Activated B cell treated with CpG ODN at 0.5 μM for 24 hours (primary cell): ENCODE results near the gene GALNT9. TPM values are rescaled to one million over a fixed set of nuclear protein-coding genes. Genes with fewer than 3 reads are reported as not detected.
"Not testable (repeated sequence)": the region's sequence is repeated elsewhere in the genome, so short reads cannot be mapped to it uniquely, and the experiment has no call there.

Experiments used
- ATAC-seq: fragments of 200-7000 bp; cut with Tn5 transposase; one replicate; pipeline ENCODE4 v1.10.0; 2021; ENCODE audit warnings: low read depth, mild to moderate bottlenecking, moderate library complexity
- CTCF ChIA-PET: fragments of 350-600 bp; sonication (Branson Sonifier 250); formaldehyde crosslinking; loops from one replicate; lab custom pipeline; 2021; ENCODE audit warnings: antibody characterized with exemption; lab: Charles Lee
- POLR2A ChIA-PET: fragments of 350-600 bp; sonication (Branson Sonifier 250); formaldehyde crosslinking; loops from one replicate; lab custom pipeline; 2021; ENCODE audit warnings: antibody characterized with exemption; lab: Charles Lee
- DNase-seq: peaks from one replicate; pipeline ENCODE4 v3.0.0; 2022
- H3K27ac Mint-ChIP-seq: one replicate; pipeline ENCODE4 v1.8.0; 2020; ENCODE audit warnings: mixed read lengths
- H3K27me3 Mint-ChIP-seq: one replicate; pipeline ENCODE4 v1.8.0; 2021; ENCODE audit warnings: mixed read lengths
- H3K36me3 Mint-ChIP-seq: one replicate; pipeline ENCODE4 v1.8.0; 2021; ENCODE audit warnings: low read depth, mixed read lengths
- H3K4me1 Mint-ChIP-seq: one replicate; pipeline ENCODE4 v1.8.0; 2021; ENCODE audit warnings: mixed read lengths
- H3K4me3 Mint-ChIP-seq: one replicate; pipeline ENCODE4 v1.8.0; 2020; ENCODE audit warnings: mild to moderate bottlenecking, mixed read lengths
- H3K9me3 Mint-ChIP-seq: one replicate; pipeline ENCODE4 v1.8.0; 2020; ENCODE audit warnings: mixed read lengths
- CTCF ChIP-seq: fragments of 200-600 bp; IDR thresholded peaks from one replicate; pipeline ENCODE4 v1.8.0; 2022; ENCODE audit warnings: antibody characterized with exemption, mild to moderate bottlenecking
- intact Hi-C: fragments of 100-400 bp; cut with micrococcal nuclease; formaldehyde crosslinking; loops from one replicate; pipeline ENCODE4 v1.15.1; 2024
- total RNA-seq: library from RNA; stranded (reverse); gene quantifications from 2 replicates; pipeline ENCODE4 v1.2.3, GENCODE V29; 2022

The GALNT9 gene
- total RNA-seq, 1 donor from 2014 or later: not detected

GRCh38 chr12:132196038-132196872 lies 133.1 kb downstream of the GALNT9 start:
- peaks cover 6% of the 10 kb centered on the region for H3K9me3 Mint-ChIP-seq
- H3K4me1 Mint-ChIP-seq: no peaks in the 10 kb centered on the region
- intact Hi-C loops: no loop called here
- DNase-seq (no peak), ATAC-seq (no peak)
- no peak overlapping the region for H3K4me3 Mint-ChIP-seq
- peaks cover 4% of the 10 kb centered on the region for H3K27me3 Mint-ChIP-seq
- H3K36me3 Mint-ChIP-seq: no peaks in the 10 kb centered on the region
- TF ChIP-seq CTCF: no peak
- H3K27ac Mint-ChIP-seq: no peak overlapping the region
- ChIA-PET CTCF (no interaction called here), POLR2A (no interaction called here)

- intact Hi-C loops, H3K4me3 Mint-ChIP-seq, DNase-seq: not testable (repeated sequence)
Observed at GRCh38 chr12:132195242-132195641, 134.1 kb downstream of the GALNT9 start.

GRCh38 chr12:132194556-132194955 lies 134.8 kb downstream of the GALNT9 start:
- CTCF ChIA-PET: no interaction called here
- Mint-ChIP-seq H3K36me3 (no peaks in the 10 kb centered on the region), H3K9me3 (peaks cover 6% of the 10 kb centered on the region), H3K27me3 (peaks cover 2% of the 10 kb centered on the region), H3K4me3 (no peak overlapping the region), H3K4me1 (peaks cover 12% of the 10 kb centered on the region), H3K27ac (no peak overlapping the region)
- no peak for ATAC-seq
- intact Hi-C loops: no loop called here
- no peak for DNase-seq
- TF ChIP-seq CTCF: no peak
- POLR2A ChIA-PET: no interaction called here

More at GRCh38 chr12:132195242-132195641, 134.1 kb downstream of the GALNT9 start:
- H3K9me3 Mint-ChIP-seq, H3K27ac Mint-ChIP-seq, H3K27me3 Mint-ChIP-seq, H3K4me1 Mint-ChIP-seq, CTCF ChIA-PET, ATAC-seq, H3K36me3 Mint-ChIP-seq: not testable (repeated sequence)
- POLR2A ChIA-PET: interaction anchor here (0.6 kb wide), 1 partner anchor 297 kb away, joined by 5 read pairs; no protein-coding TSS in a partner anchor

GRCh38 chr12:132194056-132194455 lies 135.3 kb downstream of the GALNT9 start:
- no peak for ATAC-seq
- H3K4me1 Mint-ChIP-seq: peaks cover 16% of the 10 kb centered on the region
- intact Hi-C loops: no loop called here
- peaks cover 2% of the 10 kb centered on the region for H3K27me3 Mint-ChIP-seq
- ChIA-PET POLR2A (no interaction called here), CTCF (no interaction called here)
- H3K4me3 Mint-ChIP-seq: no peak overlapping the region
- peaks cover 2% of the 10 kb centered on the region for H3K36me3 Mint-ChIP-seq
- no peak for TF ChIP-seq CTCF
- no peak for DNase-seq
- H3K27ac Mint-ChIP-seq: no peak overlapping the region
- H3K9me3 Mint-ChIP-seq: peaks cover 6% of the 10 kb centered on the region

- Mint-ChIP-seq H3K36me3 (peaks cover 2% of the 10 kb centered on the region), H3K27me3 (peaks cover 2% of the 10 kb centered on the region), H3K4me3 (no peak overlapping the region), H3K4me1 (peaks cover 16% of the 10 kb centered on the region), H3K27ac (no peak overlapping the region), H3K9me3 (peaks cover 6% of the 10 kb centered on the region)
- POLR2A ChIA-PET: no interaction called here
- DNase-seq (no peak), ATAC-seq (no peak)
- intact Hi-C loops: no loop called here
- CTCF ChIA-PET: interaction anchor here (0.9 kb wide), 1 partner anchor 38 kb away, joined by 3 read pairs; no protein-coding TSS in a partner anchor
- no peak for TF ChIP-seq CTCF
Observed at GRCh38 chr12:132191715-132192553, 137.5 kb downstream of the GALNT9 start.
